Endodermal cell (in vitro differentiated cells): ENCODE data around the gene CHN2. TPM values are rescaled to one million over a fixed set of nuclear protein-coding genes. Genes with fewer than 3 reads are reported as not detected.

Experiments used
- DNase-seq: peaks from one replicate; pipeline ENCODE4 v3.0.0-alpha.2; 2017
- H3K27ac ChIP-seq: 2 replicates; pipeline ENCODE4 v1.5.1; 2013; ENCODE audit warnings: mild to moderate bottlenecking, low read depth, low read length, moderate library complexity
- H3K27me3 ChIP-seq: 2 replicates; pipeline ENCODE4 v1.6.1; 2013; ENCODE audit warnings: mild to moderate bottlenecking, low read length, moderate library complexity; ENCODE audit not compliant: insufficient read depth, control insufficient read depth, poor library complexity, severe bottlenecking
- H3K36me3 ChIP-seq: 2 replicates; pipeline ENCODE4 v1.7.0; 2013; ENCODE audit warnings: mild to moderate bottlenecking, low read length, moderate library complexity; ENCODE audit not compliant: control insufficient read depth, insufficient read depth
- H3K4me1 ChIP-seq: one replicate; pipeline ENCODE4 v1.7.0; 2013; ENCODE audit warnings: low read length; ENCODE audit not compliant: control insufficient read depth, insufficient read depth
- H3K4me3 ChIP-seq: 2 replicates; pipeline ENCODE4 v1.5.1; 2013; ENCODE audit warnings: mild to moderate bottlenecking, low read length, moderate library complexity
- H3K9ac ChIP-seq: 2 replicates; pipeline ENCODE4 v1.6.1; 2013; ENCODE audit warnings: mild to moderate bottlenecking, low read length, moderate library complexity; ENCODE audit not compliant: poor library complexity, severe bottlenecking; ENCODE audit errors: extremely low read depth
- H3K9me3 ChIP-seq: 2 replicates; pipeline ENCODE4 v1.6.1; 2013; ENCODE audit warnings: mild to moderate bottlenecking, low read length, moderate library complexity; ENCODE audit not compliant: control insufficient read depth
- H3K27ac Mint-ChIP-seq: 2 replicates; pipeline ENCODE4 v1.8.0; 2020; ENCODE audit warnings: mixed read lengths
- H3K27me3 Mint-ChIP-seq: 2 replicates; pipeline ENCODE4 v1.8.0; 2021; ENCODE audit warnings: mild to moderate bottlenecking, mixed read lengths; ENCODE audit not compliant: insufficient read depth
- H3K36me3 Mint-ChIP-seq: 2 replicates; pipeline ENCODE4 v1.8.0; 2020; ENCODE audit warnings: low read depth, mixed read lengths
- H3K4me1 Mint-ChIP-seq: 2 replicates; pipeline ENCODE4 v1.8.0; 2020; ENCODE audit warnings: mixed read lengths
- H3K4me3 Mint-ChIP-seq: 2 replicates; pipeline ENCODE4 v1.8.0; 2020; ENCODE audit warnings: mild to moderate bottlenecking, moderate library complexity, mixed read lengths
- H3K9me3 Mint-ChIP-seq: 2 replicates; pipeline ENCODE4 v1.8.0; 2020; ENCODE audit warnings: mild to moderate bottlenecking, mixed read lengths
- CTCF ChIP-seq: fragments of 200-600 bp; sonication (generic); conservative IDR thresholded peaks from 2 replicates; pipeline ENCODE4 v1.5.0; 2021; ENCODE audit warnings: antibody characterized with exemption, mild to moderate bottlenecking
- WGBS, 2 experiments: methylation state at CpG; one replicate each; pipeline versions ENCODE4 v1.1.5 to v1.1.7; 2013; ENCODE audit warnings: missing lambda C conversion rate in 2 of 2, mixed read lengths in 1 of 2; ENCODE audit not compliant: insufficient coverage in 1 of 2, insufficient read length in 1 of 2; 5-methylcytosine and 5-hydroxymethylcytosine counted together
- total RNA-seq, 2 donors: library from RNA; stranded (reverse); fragmentation: NEBNext Ultra II Directional in 1 of 2; extraction: Animal tissue kit (Norgen Biotek cat#: 25700) in 1 of 2; gene quantifications; 2 replicates in 1 of 2; 3 replicates in 1 of 2; pipeline ENCODE4 v1.2.1, GENCODE V29; 2021

The CHN2 gene
- total RNA-seq, 2 donors from 2014 or later: 14.0 to 14.1 TPM

DNA sequence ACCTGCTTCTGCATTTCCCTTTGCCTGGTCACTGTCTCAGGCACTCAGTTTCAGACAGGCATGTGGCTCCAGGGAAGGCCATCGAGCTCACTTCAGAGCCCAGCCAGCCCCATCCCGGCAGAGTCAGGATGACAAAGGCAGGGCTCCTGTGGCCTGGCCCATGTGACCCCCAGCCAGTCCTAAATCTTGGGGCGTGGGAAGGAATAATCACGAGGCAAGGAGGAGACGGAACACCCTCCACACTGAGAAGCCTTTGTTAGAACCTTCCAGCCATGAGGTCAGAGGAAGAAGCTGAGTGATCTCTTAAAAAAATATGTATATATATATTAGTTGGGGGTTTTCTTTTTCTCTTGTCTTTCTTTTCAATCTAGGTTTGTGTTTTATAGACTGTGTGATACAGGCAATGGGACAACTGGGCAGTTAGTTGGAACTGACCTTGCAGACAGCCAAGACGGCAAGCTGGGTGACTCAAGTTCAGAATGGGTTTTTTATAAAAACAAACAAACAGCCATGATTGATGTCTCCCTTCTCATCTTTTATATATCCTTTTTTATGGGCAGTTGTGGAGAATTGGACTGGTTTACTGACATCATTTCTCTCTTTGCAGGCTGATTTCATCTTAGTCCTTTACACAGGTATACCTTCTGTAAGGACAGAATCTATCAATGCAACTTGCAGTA is 60.8 kb downstream of the CHN2 start:
- H3K27me3 ChIP-seq: no peaks in the 10 kb centered on the region
- no peak overlapping the region for H3K27ac ChIP-seq
- H3K4me3 ChIP-seq: no peak overlapping the region
- H3K4me1 ChIP-seq: peaks cover 6% of the 10 kb centered on the region
- Mint-ChIP-seq H3K4me1 (peaks cover 14% of the 10 kb centered on the region), H3K27ac (no peak overlapping the region), H3K36me3 (peaks cover 4% of the 10 kb centered on the region), H3K9me3 (no peaks in the 10 kb centered on the region), H3K27me3 (peaks cover 5% of the 10 kb centered on the region), H3K4me3 (no peak overlapping the region)
- H3K9me3 ChIP-seq: peaks cover under 1% of the 10 kb centered on the region
- WGBS, 2 experiments: 87 to 93% methylated on average over 3 to 6 of the region's 6 CpGs
- no peak overlapping the region for H3K9ac ChIP-seq
- no peaks in the 10 kb centered on the region for H3K36me3 ChIP-seq
- no peak for TF ChIP-seq CTCF
- DNase-seq: no peak

DNA sequence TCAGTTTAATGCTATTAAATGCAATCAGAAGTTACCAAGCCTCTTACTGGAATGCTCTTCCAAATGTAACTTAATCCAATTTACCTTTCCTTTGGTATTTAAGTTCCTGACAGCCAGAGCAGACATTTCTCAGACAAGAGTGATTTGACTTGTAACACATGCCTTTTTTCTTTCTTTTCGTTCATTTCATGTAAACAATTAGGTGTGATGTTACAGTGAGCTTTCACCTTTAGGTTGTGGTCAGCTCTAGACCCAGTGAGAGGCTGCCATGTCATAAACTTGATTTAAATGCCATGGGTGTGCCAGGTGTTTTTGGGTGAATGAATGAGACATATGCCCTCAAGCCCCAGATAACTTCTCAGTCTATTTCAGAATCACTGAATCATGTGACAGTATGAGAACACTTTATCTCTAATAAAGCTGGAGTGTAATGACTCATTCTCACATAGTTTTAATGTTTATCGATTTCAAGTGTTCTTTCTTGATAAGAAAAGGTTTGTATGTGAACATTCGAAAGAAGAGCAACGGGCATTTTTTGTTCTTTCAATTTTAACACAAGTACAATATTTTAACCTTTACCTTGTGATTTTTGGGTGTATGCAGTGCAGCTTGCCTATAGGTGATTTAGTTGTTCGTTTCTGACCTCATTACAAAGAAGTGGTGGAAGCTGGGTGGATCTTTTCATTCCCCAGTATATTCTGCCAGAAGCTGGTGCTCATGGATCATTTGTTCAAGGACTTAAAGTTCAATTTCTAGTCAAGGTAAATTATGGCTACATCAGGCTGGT is 61.5 kb downstream of the CHN2 start:
- no peak overlapping the region for H3K9ac ChIP-seq
- Mint-ChIP-seq H3K36me3 (peaks cover 4% of the 10 kb centered on the region), H3K27ac (no peak overlapping the region), H3K4me1 (peaks cover 14% of the 10 kb centered on the region), H3K27me3 (peaks cover 5% of the 10 kb centered on the region), H3K4me3 (no peak overlapping the region), H3K9me3 (no peaks in the 10 kb centered on the region)
- no peak overlapping the region for H3K4me3 ChIP-seq
- H3K36me3 ChIP-seq: no peaks in the 10 kb centered on the region
- peaks cover 6% of the 10 kb centered on the region for H3K4me1 ChIP-seq
- no peak for TF ChIP-seq CTCF
- no peaks in the 10 kb centered on the region for H3K27me3 ChIP-seq
- 83% methylated on average over 2 of the region's 5 CpGs; no CpG with 5 or more reads in 1 of the 2 experiments for WGBS, 2 experiments
- H3K27ac ChIP-seq: no peak overlapping the region
- DNase-seq: no peak
- H3K9me3 ChIP-seq: peaks cover 8% of the 10 kb centered on the region

DNA sequence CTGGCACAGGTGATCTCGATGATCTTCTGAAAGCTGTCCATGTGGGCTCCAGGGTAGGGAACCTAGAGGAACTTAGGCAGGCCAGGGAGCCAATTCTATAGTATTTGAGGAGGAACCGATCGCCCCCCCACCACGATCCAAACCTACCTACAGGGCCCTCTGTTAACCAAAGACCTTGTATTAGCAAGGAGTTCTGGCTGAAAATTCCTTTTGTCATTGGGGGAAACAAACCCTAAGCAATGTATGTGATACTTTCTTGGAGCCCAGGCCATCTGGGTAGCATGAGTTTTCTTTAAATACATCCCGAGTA is 62.1 kb downstream of the CHN2 start:
- peaks cover 5% of the 10 kb centered on the region for H3K27me3 Mint-ChIP-seq
- Histone ChIP-seq H3K9ac (no peak overlapping the region), H3K27me3 (no peaks in the 10 kb centered on the region), H3K4me1 (peaks cover 6% of the 10 kb centered on the region), H3K4me3 (no peak overlapping the region), H3K9me3 (peaks cover 9% of the 10 kb centered on the region), H3K27ac (no peak overlapping the region), H3K36me3 (no peaks in the 10 kb centered on the region)
- no peak overlapping the region for H3K27ac Mint-ChIP-seq
- H3K9me3 Mint-ChIP-seq: peaks cover 1% of the 10 kb centered on the region
- no peak for TF ChIP-seq CTCF
- no peak for DNase-seq
- no peak overlapping the region for H3K4me3 Mint-ChIP-seq
- 94 to 95% methylated on average over 5 of the region's 5 CpGs for WGBS, 2 experiments
- H3K36me3 Mint-ChIP-seq: peaks cover 6% of the 10 kb centered on the region
- peaks cover 14% of the 10 kb centered on the region for H3K4me1 Mint-ChIP-seq
